Measurements from ENCODE around the gene CWC25.

Gene CWC25

DNA sequence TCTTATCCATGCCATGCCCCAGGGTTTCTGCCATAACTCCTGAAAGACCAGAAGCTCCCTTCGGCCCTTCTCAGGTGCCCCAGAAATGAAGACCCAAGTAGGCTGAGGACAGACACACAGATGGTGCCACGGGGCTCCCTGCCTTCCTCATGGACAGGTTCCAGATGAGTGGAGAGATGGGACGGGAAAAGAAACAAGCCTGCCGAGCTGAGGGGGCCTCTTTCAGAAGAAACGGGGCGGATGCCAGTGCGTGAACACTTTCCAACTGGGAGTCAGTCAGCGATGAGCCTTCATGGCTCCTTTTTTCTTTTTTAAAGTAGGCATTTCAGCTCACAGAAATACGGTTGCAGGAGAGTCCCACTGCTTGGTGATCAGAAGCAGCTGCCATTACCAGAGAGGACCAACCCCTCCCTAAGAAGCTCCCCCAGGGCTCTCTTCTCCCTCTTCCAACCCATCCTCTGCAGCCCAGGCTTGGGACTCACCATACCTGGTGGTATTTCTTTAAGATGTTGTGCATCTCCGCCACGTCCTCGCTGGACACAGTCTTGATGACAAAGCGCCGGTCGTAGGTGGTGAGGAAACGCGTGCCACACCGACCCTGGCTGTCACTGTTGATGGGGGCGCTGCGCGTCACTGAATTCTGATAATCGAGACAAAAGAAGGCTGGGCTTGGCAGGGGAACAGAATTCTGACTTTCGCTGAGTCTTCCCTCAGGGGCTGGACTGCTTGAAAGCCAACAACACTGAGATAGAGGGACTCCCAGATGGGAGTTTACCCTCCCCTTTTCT is 45.0 kb downstream of the CWC25 start:
- H3K4me3 ChIP-seq (ENCODE audit: low read depth, low read length), result no peak overlapping the region
- no peak for DNase-seq (ENCODE audit: low read depth)
- TF ChIP-seq, protein P1, sequence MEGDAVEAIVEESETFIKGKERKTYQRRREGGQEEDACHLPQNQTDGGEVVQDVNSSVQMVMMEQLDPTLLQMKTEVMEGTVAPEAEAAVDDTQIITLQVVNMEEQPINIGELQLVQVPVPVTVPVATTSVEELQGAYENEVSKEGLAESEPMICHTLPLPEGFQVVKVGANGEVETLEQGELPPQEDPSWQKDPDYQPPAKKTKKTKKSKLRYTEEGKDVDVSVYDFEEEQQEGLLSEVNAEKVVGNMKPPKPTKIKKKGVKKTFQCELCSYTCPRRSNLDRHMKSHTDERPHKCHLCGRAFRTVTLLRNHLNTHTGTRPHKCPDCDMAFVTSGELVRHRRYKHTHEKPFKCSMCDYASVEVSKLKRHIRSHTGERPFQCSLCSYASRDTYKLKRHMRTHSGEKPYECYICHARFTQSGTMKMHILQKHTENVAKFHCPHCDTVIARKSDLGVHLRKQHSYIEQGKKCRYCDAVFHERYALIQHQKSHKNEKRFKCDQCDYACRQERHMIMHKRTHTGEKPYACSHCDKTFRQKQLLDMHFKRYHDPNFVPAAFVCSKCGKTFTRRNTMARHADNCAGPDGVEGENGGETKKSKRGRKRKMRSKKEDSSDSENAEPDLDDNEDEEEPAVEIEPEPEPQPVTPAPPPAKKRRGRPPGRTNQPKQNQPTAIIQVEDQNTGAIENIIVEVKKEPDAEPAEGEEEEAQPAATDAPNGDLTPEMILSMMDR (conservative IDR thresholded peaks at IDR 0.05; ENCODE audit: low read depth, low read length), result no peak

DNA sequence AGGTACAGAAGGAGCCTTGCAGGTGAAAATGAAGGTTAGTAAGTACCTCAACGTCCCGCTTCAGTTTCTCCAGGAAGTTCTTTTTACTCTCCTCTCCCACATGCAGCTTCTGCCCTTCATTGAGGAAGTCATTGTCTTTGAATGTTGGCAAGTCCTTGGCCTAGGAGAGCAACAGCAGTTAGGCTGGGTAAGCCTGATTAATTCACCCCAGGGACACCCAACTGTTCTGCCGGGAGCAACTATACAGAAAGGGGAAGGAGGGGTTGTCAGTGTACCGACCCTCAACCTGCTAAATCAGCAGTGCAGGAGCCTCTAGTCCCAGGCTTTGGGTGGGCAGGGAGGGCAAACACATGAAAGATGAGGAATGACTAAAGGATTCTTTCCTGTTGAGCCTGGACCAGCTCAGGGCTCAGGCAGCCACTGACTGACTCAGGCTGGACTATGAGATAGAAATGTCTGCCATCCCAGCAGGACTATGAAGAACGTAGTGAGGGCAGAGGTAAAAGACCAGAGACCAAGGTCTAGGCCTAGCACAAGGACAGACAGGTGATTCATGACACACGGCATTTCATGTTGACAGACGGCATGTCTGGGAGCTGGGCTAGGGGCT is 47.4 kb downstream of the CWC25 start:
- no peak overlapping the region for H3K4me3 ChIP-seq (ENCODE audit: low read depth, low read length)
- TF ChIP-seq, protein P1 (conservative IDR thresholded peaks at IDR 0.05; ENCODE audit: low read depth, low read length), result no peak
- no peak for DNase-seq (ENCODE audit: low read depth)

DNA sequence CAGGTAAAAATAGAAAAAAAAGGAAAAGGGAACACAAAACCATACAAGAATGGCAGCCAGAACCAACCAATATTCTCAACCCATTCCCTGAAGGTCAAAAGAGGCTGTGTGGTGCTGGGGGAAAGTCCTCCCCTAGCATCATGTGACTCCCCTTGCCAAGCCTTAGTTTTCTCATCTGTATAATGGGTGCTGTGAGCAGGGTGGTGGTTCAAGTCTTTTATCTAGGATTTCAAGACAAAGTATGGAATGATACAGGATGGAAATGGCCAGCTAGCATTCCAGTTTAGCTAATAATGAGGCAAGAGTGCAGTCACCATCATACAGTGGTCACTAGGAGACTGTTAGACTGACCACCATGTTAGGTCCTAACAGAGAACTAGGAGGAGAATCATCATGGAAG is 51.9 kb downstream of the CWC25 start:
- no peak overlapping the region for H3K4me3 ChIP-seq (ENCODE audit: low read depth, low read length)
- TF ChIP-seq, protein P1 (conservative IDR thresholded peaks at IDR 0.05; ENCODE audit: low read depth, low read length), result no peak
- DNase-seq (ENCODE audit: low read depth), result no peak

DNA sequence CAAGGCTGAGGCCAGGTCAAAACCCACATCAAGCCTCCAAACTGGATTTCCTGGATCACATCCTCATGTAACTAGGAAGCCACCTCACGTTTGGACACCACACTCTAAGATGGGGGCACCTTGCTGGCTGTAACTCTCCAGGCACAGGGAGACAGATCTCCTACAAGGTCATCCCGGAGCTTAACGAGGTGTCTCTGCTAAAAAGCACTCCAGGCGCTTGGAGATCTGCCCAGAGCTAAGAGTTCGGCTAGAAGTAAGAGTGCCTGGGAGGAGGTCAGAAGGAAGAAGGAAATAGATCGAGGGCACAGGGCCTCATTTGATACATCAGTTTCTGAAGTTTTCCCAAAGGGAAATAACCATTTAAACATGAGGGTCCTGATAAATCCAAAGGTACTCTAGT is 56.7 kb downstream of the CWC25 start:
- DNase-seq (ENCODE audit: low read depth), result no peak
- TF ChIP-seq, protein P1 (conservative IDR thresholded peaks at IDR 0.05; ENCODE audit: low read depth, low read length), result no peak
- no peak overlapping the region for H3K4me3 ChIP-seq (ENCODE audit: low read depth, low read length)

DNA sequence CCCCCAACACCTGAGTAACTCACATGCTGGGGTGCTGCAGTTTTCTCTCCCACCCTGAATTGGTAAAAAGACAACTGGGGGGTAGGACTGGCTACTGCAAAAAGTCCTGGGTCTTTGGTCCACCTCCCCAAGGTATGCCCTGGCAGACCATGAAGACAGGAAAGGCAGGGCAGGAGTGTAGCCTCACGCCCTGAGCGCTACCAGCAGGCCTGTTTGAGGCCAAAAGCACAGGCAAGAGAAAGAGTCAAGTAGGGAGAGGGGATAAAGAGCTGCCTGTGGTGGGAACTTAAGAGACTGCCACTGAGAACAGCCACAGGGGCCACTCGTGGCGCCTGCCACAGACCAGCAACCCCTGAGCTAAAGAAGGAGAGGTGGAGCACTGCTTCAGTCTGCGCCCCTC is 58.8 kb downstream of the CWC25 start:
- TF ChIP-seq, protein P1 (conservative IDR thresholded peaks at IDR 0.05; ENCODE audit: low read depth, low read length), result no peak
- H3K4me3 ChIP-seq (ENCODE audit: low read depth, low read length), result no peak overlapping the region
- DNase-seq (ENCODE audit: low read depth), result no peak

DNA sequence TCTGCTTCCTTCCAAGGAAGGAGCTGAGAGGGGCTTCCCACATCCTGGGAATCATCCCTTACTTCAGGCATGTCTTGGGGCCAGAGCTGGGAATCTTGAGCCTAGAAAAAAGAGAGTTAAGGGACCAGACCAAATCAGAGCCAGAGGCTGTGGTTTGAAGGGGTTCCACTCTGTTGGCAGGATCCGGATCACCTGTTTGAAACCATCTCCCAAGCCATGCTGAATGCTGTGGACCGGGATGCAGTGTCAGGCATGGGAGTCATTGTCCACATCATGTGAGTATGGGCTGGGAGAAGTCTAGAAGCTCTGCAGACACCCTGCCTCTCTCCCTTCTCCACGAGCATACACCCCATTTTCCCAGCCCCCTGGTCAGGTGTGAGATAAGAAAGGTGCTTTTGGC is 62.9 kb downstream of the CWC25 start:
- no peak for DNase-seq (ENCODE audit: low read depth)
- TF ChIP-seq, protein P1 (conservative IDR thresholded peaks at IDR 0.05; ENCODE audit: low read depth, low read length), result no peak
- no peak overlapping the region for H3K4me3 ChIP-seq (ENCODE audit: low read depth, low read length)

DNA sequence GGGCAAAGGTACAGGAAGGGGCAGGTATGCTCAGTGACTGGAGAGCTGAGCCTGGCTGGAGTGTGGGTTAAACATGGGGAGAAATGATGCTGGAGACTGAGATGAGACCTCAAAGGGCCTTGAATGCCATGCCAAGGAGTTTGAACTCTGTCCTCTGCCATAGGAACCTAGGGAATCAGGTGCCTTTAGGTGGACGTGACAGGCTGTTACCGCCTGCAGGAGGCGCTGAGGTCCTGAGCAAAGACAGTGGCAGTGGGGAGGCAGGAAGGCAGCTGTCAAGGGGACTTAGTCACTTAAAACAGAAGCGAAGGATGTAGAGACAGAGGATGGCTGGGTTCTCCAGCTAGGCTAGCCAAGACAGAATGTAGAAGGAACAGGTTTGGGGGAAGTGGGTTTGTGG is 63.5 kb downstream of the CWC25 start:
- peak; percentile 58 for DNase-seq (ENCODE audit: low read depth)
- TF ChIP-seq, protein P1 (conservative IDR thresholded peaks at IDR 0.05; ENCODE audit: low read depth, low read length), result peak; percentile 65
- no peak overlapping the region for H3K4me3 ChIP-seq (ENCODE audit: low read depth, low read length)
